ENCODE results near the gene ACOX1.

The ACOX1 gene

DNA sequence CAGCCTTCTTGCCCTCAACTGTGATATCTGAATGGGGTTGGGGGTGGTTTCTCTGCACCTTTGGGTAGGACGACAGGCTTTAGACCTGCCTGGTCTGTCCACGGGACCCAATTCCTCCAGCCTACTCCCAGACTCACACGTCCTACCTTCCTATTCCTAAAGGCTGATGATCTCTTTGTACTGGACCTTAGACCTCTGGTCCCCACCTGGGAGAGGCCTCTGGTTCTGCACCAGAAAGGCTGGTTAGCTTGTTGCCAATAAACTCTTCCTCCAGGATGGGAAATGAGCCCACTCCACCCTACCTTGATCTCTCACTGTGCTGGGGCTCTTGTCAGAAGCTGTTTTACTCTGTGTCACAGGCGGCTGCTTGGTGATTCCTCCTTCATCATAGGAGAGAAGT lies 52.5 kb downstream of the ACOX1 start:
- DNase-seq = no peak

DNA sequence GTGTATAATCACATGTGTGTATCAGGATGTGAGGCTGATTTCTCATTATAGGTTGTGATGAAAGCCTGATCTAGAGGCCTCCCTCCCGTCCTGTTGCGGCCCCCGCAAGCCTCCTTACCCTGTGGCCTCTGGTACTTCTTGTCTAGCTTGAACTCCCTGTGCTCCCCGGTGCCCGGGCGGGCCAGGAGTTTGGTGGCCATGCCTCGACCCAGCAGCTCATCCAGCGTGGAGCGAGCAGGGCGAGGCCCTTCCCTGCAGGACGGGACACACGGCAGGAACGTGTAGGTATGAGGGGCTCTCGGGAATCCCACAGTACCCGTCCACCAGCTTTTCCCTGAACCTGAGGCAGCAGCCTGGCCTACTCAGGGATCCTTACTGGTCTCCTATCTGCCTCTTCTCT lies 53.1 kb downstream of the ACOX1 start:
- DNase-seq = no peak

DNA sequence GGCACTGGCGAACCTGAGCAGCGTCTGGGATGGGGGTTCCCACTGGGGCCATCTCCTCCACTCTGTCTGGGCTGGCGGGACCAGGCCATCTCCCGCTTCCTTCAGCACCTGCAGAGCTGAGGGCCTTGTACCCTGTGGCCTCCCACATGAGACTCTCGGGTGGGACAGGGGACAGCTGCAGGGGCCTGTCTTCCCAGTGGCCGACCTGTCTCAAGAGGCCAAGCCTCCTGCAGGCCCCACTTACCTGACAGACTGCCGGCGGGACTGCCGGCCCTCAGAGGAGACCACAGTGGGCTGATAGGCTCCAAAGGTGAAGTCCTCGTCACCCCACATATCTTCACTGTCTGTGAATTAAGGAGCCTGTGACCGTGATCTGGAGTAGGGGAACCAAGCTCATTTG lies 53.9 kb downstream of the ACOX1 start:
- DNase-seq = no peak

DNA sequence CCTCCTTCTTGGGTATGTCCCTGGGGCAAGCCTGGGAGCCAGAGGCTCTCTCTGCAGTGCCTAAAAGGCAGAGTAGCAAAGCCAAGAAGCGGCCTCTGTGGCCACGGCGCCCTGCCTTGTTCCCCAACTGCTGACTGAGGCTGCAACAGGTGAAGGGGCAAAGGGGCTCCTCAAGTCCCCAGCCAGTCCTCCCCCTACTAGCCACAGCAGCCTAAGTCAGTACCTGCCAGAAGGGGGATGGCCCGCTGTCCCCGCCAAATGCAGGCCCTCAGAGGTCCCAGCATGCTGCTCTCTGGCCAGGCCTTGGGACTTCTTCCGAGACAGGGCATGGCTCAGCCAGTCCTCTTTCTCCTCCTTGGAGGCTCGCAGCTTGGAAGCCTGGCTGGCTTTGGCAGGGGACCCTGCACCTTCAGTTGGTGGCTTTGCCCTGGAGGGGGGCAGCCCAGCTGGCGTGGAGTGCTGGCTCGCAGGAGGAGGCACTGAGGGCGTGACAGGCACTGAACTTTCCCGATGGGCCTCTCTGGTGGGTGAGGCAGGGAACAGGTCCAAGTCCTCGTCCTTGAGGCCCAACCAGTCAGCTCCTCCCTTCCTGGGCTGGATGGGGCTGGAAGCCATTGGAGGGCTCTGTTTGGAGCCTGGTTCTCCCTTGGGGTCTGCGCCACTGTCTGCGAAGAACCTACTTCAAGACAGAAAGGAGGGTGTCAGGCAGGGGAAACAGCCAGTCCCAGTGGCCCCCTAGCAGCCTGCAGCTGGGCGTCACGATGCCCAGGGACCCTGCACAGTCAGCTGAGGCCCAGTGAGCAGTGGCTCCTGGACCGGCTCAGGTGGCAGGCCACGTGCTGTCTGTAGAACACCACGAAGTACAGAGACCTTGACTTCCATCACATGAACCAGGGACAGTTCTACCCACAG lies 55.7 kb downstream of the ACOX1 start:
- DNase-seq = no peak

GRCh38 chr17:75922173-75922961 lies 56.6 kb downstream of the ACOX1 start:
- no peak for DNase-seq

- no peak for DNase-seq
Observed at GRCh38 chr17:75921596-75921995, 57.4 kb downstream of the ACOX1 start.

GRCh38 chr17:75920045-75920560 lies 58.9 kb downstream of the ACOX1 start:
- DNase-seq = no peak

DNA sequence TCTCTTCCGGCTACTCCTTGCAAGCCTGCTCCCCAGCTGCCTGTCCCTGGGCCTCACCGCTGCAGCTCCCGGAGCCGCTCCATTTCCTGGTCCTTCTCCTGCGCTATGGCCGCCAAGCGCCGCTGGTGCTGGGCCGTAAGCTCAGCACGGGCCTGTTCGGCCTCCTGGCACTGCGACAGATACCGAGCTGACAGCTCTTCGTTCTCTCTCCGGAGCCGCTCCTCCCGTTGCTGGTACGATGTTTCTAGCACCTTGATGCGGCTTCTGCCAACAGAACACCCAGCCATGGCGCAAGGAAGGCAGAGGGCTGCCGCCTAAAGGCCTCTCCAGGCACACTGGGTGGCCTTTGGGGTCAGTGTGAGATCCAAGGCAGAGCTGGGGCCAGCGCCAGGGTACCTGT lies 59.4 kb downstream of the ACOX1 start:
- DNase-seq = no peak

DNA sequence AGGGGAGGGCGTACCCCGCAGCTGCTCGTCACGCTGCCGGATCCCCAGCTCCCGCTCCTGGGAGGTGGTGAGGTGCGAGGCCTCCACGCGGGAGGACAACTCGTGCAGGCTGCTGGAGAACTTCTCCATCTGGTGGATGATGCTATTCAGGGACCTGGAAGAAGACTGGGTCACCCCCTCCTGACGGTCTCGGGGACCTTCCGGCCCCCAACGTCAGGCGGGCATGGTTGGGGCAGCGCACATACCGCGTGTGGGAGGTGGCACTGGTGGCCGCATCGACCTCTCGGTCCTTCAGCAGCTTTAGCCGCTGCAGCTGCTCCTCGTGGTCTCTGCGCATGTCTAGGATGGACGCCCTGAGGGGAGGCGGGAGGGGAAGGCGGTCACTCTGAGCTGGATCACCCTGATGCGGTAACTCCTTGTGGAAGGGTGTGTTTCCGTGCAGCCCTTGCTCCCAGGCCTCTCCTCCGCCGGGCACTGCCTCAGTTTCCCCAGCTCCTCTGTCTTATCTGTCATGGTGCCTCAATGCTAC lies 61.0 kb downstream of the ACOX1 start:
- no peak for DNase-seq

- no peak for DNase-seq
Observed at GRCh38 chr17:75917141-75917916, 61.6 kb downstream of the ACOX1 start.

DNA sequence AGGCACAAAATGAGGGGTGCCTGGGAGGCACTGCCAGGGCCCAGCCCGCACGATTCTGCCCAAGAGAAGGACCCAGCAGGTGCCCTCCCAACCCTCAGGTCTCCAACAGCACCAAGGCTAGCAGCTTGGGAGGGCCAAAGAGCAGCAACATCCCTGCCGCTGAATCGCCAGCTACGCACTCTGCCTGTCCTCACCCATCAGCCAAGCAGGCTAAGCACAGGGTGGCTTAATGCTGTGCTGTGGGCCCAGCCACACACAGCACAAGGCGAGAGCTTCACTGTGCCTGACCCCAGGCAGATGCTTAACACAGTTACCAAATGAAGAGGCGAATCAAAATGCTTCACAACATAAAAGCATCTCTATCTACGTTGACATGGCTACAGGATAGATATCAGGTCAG lies 63.7 kb downstream of the ACOX1 start:
- no peak for DNase-seq

DNA sequence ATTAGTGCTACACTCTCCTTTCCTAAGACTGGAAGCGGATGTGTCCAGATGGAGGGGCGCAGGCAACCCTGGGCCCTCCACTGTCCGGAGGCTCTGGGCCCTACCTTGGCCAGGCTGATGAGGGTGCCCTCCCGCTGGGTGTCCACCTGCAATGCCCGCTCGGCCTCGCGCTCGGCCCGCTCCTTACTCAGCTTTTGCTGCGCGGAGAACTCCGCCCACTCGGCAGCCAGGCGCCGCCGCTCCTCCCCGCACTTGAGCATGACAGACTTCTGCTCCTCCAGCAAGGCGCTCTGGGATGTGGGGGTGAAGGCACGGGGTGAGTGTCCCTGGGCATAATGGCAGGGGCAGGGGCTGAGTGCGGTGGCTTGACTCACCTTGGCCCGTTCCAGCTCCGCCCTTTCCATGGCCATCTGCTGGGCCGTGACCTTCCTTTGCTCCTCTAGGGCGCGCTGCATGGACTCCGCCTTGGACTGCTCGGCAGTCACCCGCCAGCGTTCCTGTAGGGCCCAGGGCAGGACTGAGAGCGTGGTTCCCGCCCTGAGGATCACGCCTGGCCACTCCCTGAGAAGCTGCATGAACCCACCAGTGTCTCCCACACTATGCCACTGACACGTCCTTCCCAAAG lies 64.2 kb downstream of the ACOX1 start:
- DNase-seq = no peak

GRCh38 chr17:75913537-75914210 lies 65.3 kb downstream of the ACOX1 start:
- DNase-seq = no peak

GRCh38 chr17:75910699-75911098 lies 68.3 kb downstream of the ACOX1 start:
- no peak for DNase-seq

DNA sequence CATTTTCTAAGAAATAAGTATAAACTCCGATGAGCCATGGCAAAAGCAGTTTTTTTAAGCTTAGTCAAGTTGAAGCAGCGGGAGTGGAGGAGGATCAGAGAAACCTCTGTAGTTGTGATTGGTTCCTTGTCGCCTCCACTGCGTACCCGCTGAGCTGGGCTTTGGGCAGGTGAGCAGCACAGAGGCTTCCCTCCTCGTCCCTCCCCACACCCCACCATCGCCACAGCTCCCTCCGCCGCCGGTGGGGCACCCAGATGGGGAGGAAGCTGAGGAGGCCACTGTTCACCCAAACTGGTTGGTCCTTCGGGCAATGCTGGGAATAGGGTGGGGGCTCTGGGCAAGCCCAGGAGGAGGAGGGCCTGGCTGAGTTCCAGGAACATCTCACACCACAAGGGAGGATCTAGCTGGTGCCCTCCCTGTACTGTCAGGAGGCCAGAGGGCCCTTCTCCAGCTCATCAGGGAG lies 69.1 kb downstream of the ACOX1 start:
- no peak for DNase-seq

- no peak for DNase-seq
Observed at GRCh38 chr17:75909051-75909811, 69.7 kb downstream of the ACOX1 start.

DNA sequence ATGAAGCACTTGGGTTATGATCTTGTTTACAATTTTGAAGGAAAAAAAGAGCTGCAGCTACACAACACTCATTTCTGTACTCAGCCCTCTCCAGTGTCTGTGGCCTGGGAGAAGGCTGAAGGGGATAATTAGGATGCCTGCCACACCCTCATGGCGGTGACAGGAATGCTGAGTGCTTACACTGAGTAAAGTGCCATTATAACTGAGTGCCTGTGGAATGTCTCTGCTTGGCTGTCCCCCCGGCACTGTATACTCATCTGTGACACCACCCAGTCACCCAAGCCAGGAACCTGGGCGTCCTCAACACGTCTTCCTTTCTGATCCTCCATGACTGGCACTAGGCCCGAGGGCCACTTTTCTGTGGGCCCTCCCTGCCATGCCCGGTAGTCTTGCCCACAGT lies 70.8 kb downstream of the ACOX1 start:
- DNase-seq = no peak

DNA sequence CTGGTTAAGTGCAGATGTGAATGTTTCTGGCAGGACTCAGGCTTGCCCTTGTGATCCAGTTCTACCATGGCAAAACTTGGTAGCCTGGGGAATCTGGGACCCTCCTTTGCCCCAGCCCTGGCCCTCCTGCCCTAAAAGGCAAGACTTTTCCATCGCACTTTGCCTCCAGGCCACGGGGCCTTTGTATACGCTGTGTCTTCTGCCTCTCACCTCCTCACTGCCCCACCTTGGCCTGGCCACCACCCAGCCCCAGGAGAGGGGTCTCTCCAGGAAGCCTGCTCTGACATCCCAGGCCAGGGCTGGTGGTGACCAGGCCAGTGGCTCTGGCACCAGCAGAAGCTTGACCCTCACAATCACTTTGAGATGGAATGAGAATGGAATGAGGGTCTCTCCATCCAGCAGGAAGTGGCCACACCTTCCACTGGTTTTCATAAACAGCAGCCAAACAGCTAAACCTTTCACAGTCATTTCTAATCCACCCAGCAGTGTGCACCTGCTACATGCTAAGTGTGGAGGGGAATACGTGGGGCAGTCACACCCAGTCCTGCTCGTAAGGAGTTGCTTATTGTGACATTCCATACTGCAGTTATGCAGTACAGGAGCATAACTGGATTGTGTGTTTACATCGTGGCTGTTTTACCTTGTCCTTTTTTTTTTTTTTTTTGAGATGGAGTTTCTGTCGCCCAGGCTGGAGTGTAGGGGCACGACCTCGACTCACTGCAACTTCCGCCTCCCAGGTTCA lies 72.7 kb downstream of the ACOX1 start:
- no peak for DNase-seq

DNA sequence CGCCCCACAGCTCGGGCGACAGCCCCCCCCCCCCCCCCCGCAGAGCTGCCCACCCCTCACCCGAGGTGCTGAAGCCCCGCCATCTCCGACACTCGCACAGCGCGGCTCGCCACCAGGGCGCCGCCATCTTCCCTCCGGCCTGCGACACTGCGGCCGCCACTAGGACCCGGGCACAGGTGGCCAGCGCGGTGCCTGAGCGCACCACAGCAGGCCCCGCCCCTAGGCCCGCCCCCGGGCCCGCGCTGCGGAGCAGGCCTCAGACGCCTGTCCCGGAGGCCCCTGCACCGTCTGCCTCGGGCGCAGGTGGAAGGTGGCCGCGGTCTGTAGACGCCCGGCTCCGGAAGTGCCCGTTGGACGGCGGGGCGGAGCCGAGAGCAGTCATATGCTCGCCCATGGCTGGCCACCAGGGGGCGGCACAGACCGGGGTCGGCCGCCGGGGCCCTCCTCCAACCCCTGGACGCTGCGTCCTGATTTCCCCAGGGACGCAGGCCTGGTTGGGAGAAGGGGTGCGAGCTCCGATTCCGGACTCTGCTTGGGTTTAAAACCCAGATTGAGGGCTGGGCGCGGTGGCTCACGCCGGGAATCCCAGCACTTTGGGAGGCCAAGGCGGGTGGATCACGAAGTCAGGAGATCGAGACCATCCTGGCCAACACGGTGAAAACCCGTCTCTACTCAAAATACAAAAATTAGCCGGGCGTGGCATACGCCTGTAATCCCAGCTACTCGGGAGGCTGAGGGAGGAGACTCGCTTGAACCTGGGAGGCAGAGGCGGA lies 74.0 kb downstream of the ACOX1 start, which contains the start of gene MRPL38:
Gene MRPL38, minus strand, starts transcription at position 136 of the 773 bp plus-strand sequence. Its CDS starts 9 bp downstream, at position 127.
- peak; percentile 91 for DNase-seq
